T-helper 1 cell treated with Interleukin-12 subunit alpha and Interleukin-12 subunit beta and Interleukin-4 antibody, amounts not matched to agents 30 μg/mL and 1 μg/mL, for 36 hours (primary cell): ENCODE measurements around the gene CNGA3.

ENCODE experiments used
- H3K27ac Mint-ChIP-seq: one replicate; pipeline ENCODE4 v1.8.0; 2021; ENCODE audit warnings: mild to moderate bottlenecking, mixed read lengths
- H3K27me3 Mint-ChIP-seq: one replicate; pipeline ENCODE4 v1.8.0; 2021; ENCODE audit warnings: low read depth, mixed read lengths
- H3K36me3 Mint-ChIP-seq: one replicate; pipeline ENCODE4 v1.8.0; 2021; ENCODE audit warnings: low read depth, mixed read lengths
- H3K4me1 Mint-ChIP-seq: one replicate; pipeline ENCODE4 v1.8.0; 2021; ENCODE audit warnings: low read depth, mixed read lengths
- H3K4me3 Mint-ChIP-seq: one replicate; pipeline ENCODE4 v1.8.0; 2021; ENCODE audit warnings: mild to moderate bottlenecking, moderate library complexity, mixed read lengths
- H3K9me3 Mint-ChIP-seq: one replicate; pipeline ENCODE4 v1.8.0; 2021; ENCODE audit warnings: mixed read lengths

The CNGA3 gene

GRCh38 chr2:98445177-98445682, 99.0 kb downstream of the CNGA3 start:
- Mint-ChIP-seq H3K27ac (peak overlapping the region; percentile 91), H3K9me3 (peaks cover 6% of the 10 kb centered on the region), H3K27me3 (no peaks in the 10 kb centered on the region), H3K4me1 (peaks cover 56% of the 10 kb centered on the region), H3K36me3 (peaks cover 25% of the 10 kb centered on the region), H3K4me3 (peak overlapping the region; percentile 98)

DNA sequence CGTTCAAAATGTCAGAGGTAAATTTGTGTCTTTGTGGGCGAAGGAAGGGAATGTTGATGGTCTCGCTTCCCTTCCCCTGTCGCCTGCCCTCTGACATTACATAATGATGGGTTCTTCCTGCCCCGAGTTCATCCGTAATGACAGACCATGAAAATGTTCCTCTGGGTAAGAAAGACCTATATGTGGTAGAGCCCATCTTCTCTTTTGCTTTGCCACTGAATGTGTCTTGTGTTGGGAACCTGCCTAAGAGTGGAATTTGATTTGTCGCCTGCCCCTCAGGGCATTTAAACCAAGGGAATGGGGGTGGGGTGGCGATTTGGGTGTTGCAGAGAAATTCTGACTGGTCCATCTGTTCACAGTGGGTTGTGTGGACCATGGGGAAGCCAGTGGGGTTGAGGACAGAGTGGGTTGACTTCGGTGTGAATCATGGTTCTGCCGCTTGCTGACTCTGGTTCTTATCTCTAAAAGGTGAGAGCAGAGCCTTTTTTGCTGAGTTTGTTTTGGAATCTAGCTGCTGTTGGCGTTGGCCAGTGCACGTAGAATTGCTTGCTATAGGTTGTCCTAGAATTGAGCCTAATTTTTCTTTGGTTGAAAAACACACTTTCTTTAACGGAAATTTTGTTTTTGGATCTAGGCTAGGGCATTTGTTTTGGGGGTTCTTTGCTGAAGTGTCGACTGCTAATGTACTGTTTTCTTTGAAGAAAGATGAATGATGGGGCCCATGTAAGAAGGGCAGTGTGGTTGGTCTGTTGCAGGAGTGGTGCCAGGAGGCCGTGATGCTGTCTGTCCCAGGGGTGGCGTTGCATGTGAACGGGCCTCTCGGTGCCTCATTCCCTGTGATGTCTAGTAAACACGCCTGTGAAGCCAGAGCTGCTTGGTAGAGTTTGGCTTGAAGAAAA, 99.7 kb downstream of the CNGA3 start:
- Mint-ChIP-seq H3K9me3 (no peaks in the 10 kb centered on the region), H3K4me1 (peaks cover 58% of the 10 kb centered on the region), H3K27ac (peak overlapping the region; percentile 91), H3K4me3 (peak overlapping the region; percentile 98), H3K27me3 (no peaks in the 10 kb centered on the region), H3K36me3 (peaks cover 26% of the 10 kb centered on the region)

GRCh38 chr2:98446850-98447249, 100.6 kb downstream of the CNGA3 start:
- Mint-ChIP-seq H3K4me1 (peaks cover 58% of the 10 kb centered on the region), H3K4me3 (peak overlapping the region; percentile 98), H3K36me3 (peaks cover 22% of the 10 kb centered on the region), H3K27me3 (no peaks in the 10 kb centered on the region), H3K9me3 (no peaks in the 10 kb centered on the region), H3K27ac (peak overlapping the region; percentile 91)
